ENCODE results near the gene IQSEC1.

- TF ChIP-seq CTCF (IDR thresholded peaks at IDR 0.05) (no peak), POLR2A (IDR thresholded peaks at IDR 0.05) (no peak)
Measured at GRCh38 chr3:12944413-12944812, 128.8 kb downstream of the IQSEC1 start.

Data from prostate gland (tissue), 2 donors.